ENCODE results near the gene EFNB2. TPM values are rescaled to one million over a fixed set of nuclear protein-coding genes. Genes with fewer than 3 reads are reported as not detected.

The EFNB2 gene, protein sequence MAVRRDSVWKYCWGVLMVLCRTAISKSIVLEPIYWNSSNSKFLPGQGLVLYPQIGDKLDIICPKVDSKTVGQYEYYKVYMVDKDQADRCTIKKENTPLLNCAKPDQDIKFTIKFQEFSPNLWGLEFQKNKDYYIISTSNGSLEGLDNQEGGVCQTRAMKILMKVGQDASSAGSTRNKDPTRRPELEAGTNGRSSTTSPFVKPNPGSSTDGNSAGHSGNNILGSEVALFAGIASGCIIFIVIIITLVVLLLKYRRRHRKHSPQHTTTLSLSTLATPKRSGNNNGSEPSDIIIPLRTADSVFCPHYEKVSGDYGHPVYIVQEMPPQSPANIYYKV
- total RNA-seq (2014; rRNA removed; shearing (Covaris generic)) = 2.0 and 2.2 TPM in 2 replicates
- polyA plus RNA-seq (2014; cell fraction: nucleus; rRNA removed) = 1.2 and 1.3 TPM in 2 replicates

- peak; percentile 82 for DNase-seq (ENCODE audit: extremely low read depth, low read depth)
Observed at GRCh38 chr13:106535552-106536243, at the start of gene EFNB2. TSS of gene EFNB2 (minus strand) at chr13:106535662. CDS start at chr13:106534964, 698 bp downstream.

GRCh38 chr13:106581225-106581624 lies 45.8 kb upstream of the EFNB2 start:
- DNase-seq (ENCODE audit: extremely low read depth, low read depth) = no peak

DNA sequence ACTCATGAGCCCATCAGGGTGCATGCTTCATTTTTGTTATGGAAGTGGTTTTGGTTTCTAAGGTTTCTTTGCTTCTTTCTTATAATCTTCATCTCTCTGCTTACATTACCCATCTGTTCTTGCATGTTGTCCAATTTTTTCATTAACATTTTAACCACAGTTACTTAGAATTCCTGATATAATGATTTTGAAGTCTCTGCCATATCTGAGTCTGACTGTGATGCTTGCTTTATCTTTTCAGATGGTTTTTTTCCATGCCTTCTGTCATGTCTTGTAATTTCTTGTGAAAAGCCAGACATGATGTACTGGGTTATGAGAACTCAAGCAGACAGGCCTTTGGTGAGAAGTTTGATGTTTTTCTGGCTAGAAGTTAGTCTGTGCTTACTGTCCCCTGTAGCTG lies 40.4 kb upstream of the EFNB2 start:
- DNase-seq (ENCODE audit: extremely low read depth, low read depth) = no peak

DNA sequence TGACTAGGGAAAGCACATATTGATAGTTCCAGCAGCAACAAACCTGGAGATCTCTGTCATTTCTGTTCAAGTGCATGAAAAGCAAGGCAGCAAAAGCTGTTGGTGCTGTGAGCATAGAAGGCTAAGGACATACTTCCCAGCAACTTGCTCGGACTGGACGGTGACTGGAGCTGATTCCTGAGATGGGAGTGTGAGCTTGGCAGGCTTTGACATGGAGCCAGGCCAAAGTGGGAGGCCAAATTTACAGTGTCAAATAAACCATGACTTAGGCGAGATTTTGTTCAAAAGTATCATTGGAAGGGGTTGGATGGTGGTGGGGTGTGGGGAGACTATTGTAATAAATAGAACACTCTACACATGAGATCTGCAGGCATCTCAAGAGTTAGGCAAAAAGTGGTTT lies 38.4 kb upstream of the EFNB2 start:
- DNase-seq (ENCODE audit: extremely low read depth, low read depth) = no peak

DNA sequence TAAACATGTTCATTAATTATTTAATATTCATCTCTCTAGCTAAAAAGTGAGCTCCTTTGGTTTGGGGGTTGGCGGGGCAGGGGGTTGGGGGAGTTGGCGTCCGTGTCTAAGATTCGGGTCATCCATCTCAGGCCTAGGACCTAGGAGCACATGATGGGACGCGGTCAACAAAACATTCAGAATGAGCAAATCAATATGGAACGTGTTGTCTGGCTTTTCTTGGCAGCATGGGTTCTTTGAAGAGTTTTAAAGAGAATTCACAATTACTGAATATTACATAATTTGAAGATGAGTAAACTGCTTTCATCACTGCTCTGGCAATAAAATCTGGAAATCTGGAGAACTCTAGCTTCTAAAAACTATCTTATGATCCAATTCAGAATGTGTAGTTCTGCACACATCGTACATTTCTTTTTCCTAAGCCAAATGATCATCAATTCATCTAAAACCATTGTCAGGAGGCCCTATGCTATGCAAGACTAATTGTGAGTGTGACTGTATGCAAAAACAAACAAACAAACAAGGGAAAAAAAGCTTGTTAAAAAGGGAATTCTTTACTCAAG lies 37.9 kb upstream of the EFNB2 start:
- no peak for DNase-seq (ENCODE audit: extremely low read depth, low read depth)

GRCh38 chr13:106570299-106570852 lies 34.9 kb upstream of the EFNB2 start:
- peak; percentile 40 for DNase-seq (ENCODE audit: extremely low read depth, low read depth)

DNA sequence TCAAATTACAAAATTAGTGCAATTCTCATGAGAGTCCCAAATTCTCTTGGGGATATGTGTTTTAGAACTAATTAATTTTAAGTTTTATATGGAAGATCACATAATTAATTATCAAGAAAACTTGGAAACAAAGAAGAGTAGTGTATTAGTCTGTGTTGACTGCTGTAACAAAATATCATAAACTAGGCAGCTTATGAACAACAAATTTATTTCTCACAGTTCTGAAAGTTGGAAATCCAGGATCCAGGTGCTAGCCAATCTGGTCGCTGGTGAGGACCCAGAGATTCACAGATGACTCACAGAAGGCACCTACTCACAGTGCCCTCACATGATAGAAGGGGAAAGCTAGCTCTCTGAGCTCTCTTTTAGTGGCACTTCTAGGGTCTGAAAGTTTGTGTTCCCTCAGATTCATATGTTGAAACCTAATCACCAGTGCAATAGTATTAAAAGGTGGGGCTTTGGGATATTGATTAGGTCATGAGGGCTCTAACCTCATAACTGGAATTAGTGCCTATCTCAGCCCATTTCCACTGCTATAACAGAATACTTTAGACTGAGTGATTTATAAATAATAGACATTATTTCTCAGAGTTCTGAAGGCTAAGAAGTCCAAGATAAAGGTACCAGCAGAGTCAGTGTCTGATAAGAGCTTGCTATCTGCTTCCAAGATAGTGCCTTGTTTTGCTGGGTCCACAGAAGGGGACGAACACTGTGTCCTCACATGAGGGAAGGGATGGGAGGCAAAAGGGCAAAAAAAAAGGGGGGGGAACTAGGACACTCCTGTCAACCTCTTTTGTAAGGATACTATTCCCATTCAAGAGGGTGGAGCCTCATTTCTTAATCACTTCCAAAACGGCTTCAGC lies 34.0 kb upstream of the EFNB2 start:
- no peak for DNase-seq (ENCODE audit: extremely low read depth, low read depth)

DNA sequence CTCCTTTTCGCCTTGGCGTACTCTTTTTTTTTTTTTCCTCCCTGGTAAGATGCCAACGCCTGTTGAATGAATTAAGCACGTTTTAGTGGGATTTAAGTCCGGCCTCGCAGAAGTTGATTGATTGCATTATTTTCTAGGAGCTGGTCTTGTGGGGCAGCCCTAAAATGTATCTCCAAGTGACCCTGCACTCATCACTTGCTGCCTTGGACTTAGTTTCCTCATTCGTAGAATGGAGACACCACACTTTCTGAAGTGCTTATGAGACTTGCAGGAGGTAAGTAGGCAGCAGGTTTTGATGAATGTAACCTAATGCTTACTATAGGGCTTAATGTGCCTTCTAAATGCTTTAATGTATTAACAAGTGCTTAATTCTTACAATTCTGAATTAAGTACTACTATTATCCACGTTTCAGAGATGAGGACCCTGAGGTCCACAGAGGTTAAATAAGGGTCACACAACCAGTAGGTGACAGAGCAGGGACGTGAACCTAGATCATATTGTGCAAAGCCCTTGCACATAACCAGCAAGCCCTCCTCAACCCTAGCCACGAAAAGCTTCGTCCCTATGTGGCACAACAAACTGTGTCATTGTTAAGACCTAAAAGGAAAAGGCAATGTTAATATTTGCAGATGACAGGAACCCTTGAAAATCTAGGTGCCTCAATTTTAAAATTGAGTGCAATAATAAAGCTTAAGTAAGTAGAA lies 33.0 kb upstream of the EFNB2 start:
- DNase-seq (ENCODE audit: extremely low read depth, low read depth) = no peak

GRCh38 chr13:106567474-106568298 lies 32.2 kb upstream of the EFNB2 start, which contains the start of gene ARGLU1:
TSS of gene ARGLU1 (minus strand) at chr13:106568137. CDS start at chr13:106567919, 218 bp downstream.
- peak; percentile 81 for DNase-seq (ENCODE audit: extremely low read depth, low read depth)

DNA sequence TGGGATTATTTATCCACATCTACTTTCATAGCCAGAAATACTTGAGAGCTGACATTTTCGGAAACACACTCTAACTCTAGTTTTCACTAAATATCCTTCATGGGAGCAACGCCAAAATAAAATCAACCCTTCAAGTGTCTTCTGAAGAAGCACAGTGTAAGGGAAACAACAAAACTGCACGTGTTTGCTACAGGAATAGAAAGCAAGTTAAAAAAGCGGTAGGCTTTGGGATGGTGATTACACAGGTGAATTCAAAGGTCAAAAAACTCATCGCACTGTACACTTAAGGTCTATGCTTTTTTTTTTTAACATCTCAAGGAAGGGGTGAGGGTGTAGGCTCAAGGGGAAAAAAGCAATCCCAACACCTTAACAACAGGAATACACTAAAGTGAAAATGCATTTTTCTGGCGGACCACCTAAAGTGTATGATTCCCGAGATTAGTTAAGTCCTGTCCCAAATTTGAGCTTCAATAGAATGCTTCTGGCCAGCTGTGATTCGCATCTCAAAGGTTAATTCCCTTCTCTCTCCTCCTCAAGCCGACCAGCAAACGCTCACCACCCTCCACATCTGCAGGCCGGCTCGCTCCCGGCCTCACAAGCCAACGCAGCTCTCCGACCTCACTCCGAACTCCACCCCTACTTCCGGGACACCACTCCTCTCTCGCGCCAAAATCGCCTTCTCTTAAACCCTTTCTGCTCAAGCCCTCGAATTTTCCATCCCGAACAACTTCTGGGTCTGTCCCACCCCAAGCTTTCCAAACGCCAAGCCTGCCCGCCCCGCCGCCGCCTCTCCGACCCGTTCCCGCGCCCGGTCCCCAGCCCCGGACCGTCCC lies 31.4 kb upstream of the EFNB2 start:
- DNase-seq (ENCODE audit: extremely low read depth, low read depth) = peak; percentile 20

- DNase-seq (ENCODE audit: extremely low read depth, low read depth) = no peak
Observed at GRCh38 chr13:106565127-106565775, 29.8 kb upstream of the EFNB2 start.

DNA sequence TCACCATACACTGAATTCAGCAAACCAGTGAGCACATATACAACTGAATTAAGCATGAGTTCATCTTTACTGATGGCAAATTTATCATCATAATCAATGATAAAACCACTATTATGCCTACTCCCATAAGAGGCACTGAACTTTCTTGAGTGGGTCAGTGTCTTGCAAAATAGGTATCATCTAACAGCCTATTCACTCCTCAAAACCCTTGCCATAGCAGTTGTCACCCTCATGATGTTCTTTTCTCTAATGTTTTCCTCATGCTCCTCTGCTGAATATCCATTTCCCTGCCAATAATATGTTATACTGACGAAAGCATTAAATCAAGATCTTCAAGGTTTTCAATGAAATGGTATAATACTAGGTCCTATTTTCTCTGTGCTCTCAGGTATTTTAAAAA lies 26.8 kb upstream of the EFNB2 start:
- DNase-seq (ENCODE audit: extremely low read depth, low read depth) = no peak

DNA sequence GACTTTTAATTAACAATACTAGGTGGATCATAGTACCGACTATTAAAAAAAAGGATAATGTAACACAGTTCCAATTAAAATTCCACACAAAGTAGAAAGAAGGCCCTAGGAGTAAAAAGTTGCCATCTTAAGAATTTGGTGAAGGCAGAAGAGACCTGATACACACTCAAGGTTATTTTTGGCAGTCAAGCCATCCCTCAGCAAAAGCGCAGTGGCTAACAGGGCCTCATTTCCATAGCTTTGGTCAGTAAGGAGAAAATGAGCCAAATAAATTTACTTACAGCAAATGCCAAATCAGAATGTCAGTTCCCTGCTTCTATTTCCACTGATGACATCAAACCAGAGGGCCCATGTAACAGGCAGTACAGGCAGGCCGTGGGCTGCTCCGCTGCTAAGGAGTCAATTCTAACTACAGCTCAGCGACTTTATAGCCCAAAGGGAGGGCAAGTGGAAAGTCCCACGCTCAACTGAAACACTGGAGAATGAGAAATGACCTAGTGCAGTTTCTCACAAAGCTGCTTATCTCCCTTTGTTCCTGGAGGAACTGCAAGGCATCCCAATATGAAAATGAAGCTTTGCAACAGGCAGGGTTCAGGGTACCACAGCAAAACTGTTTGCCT lies 26.2 kb upstream of the EFNB2 start:
- DNase-seq (ENCODE audit: extremely low read depth, low read depth) = no peak

- no peak for DNase-seq (ENCODE audit: extremely low read depth, low read depth)
Observed at GRCh38 chr13:106560821-106561220, 25.4 kb upstream of the EFNB2 start.

DNA sequence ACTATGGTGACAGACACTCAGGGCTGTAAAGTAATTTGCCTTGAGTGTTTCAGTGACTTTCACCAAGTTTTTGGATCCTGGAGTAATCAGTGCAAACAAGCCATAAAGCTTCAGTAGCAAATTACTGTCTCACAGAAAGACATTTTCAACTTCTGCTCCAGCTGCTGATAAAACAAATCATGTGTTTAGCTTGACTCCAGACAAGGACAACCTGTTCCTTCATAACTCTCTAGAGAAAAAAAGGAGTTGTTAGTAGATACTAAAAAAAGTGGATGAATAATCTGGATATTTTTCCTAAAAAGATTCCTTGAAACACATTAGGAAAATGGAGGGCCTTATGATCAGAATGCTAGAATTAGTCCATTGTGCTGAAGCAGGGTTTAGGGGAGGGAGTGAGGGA lies 23.1 kb upstream of the EFNB2 start:
- DNase-seq (ENCODE audit: extremely low read depth, low read depth) = no peak

- no peak for DNase-seq (ENCODE audit: extremely low read depth, low read depth)
Observed at GRCh38 chr13:106555631-106556328, 20.3 kb upstream of the EFNB2 start.
